Caco-2 (cell line): Measurements from ENCODE around the gene EIF4G1. TPM values are rescaled to one million over a fixed set of nuclear protein-coding genes. Genes with fewer than 3 reads are reported as not detected.

Source experiments
- BruUV-seq: library from RNA; stranded (reverse); fragments of 400-500 nt; replicated peaks from 2 replicates; lab custom pipeline; 2021; lab: Mats Ljungman, UMichigan
- CTCF ChIA-PET: fragments of 300-600 bp; sonication (Branson Sonifier 250); formaldehyde crosslinking; loops from one replicate; lab custom pipeline; 2022; ENCODE audit warnings: antibody characterized with exemption; lab: Charles Lee
- POLR2A ChIA-PET: fragments of 300-600 bp; sonication (Branson Sonifier 250); formaldehyde crosslinking; loops from one replicate; lab custom pipeline; 2022; ENCODE audit warnings: antibody characterized with exemption; lab: Charles Lee
- DNase-seq, 2 experiments: peaks; one replicate each; pipeline versions ENCODE4 v3.0.0 to v3.0.0-alpha.2; 2020 to 2022
- H3K27me3 ChIP-seq: replicated peaks from 2 replicates; pipeline ENCODE4 v1.6.0; 2011; ENCODE audit warnings: low read length; ENCODE audit not compliant: control insufficient read depth, insufficient read depth
- H3K36me3 ChIP-seq: 2 replicates; pipeline ENCODE4 v1.5.1; 2011; ENCODE audit warnings: low read length; ENCODE audit not compliant: control insufficient read depth, insufficient read depth
- H3K4me1 ChIP-seq: fragments of 250-450 bp; sonication (Bioruptor Pico); 2 replicates; pipeline ENCODE4 v1.5.1; 2020; ENCODE audit warnings: mild to moderate bottlenecking
- H3K4me3 ChIP-seq: 2 replicates; pipeline ENCODE4 v1.5.1; 2011; ENCODE audit warnings: low read depth, mild to moderate bottlenecking, control low read depth, low read length
- H3K9me3 ChIP-seq: fragments of 250-450 bp; sonication (Bioruptor Pico); 2 replicates; pipeline ENCODE4 v1.5.1; 2020; ENCODE audit warnings: mild to moderate bottlenecking, moderate library complexity
- H3K27ac Mint-ChIP-seq: one replicate; pipeline ENCODE4 v1.8.0; 2022; ENCODE audit warnings: mixed read lengths; ENCODE audit not compliant: unreplicated experiment
- H3K27me3 Mint-ChIP-seq: one replicate; pipeline ENCODE4 v1.8.0; 2022; ENCODE audit warnings: mixed read lengths; ENCODE audit not compliant: insufficient read depth, unreplicated experiment
- H3K36me3 Mint-ChIP-seq: one replicate; pipeline ENCODE4 v1.8.0; 2022; ENCODE audit warnings: mild to moderate bottlenecking, mixed read lengths; ENCODE audit not compliant: insufficient read depth, unreplicated experiment
- H3K4me1 Mint-ChIP-seq: one replicate; pipeline ENCODE4 v1.8.0; 2022; ENCODE audit warnings: low read depth, mixed read lengths; ENCODE audit not compliant: unreplicated experiment
- H3K4me3 Mint-ChIP-seq: one replicate; pipeline ENCODE4 v1.8.0; 2022; ENCODE audit warnings: mild to moderate bottlenecking, moderate library complexity, mixed read lengths; ENCODE audit not compliant: unreplicated experiment
- H3K9me3 Mint-ChIP-seq: one replicate; pipeline ENCODE4 v1.8.0; 2022; ENCODE audit warnings: mixed read lengths; ENCODE audit not compliant: unreplicated experiment
- CTCF ChIP-seq, 2 experiments: fragments of 200-600 bp in 1 of 2; IDR thresholded peaks; 1 replicate in 1 of 2; 2 replicates in 1 of 2; pipeline versions ENCODE4 v1.5.1 to v1.8.0; 2011 to 2022; ENCODE audit warnings: antibody characterized with exemption in 1 of 2, control low read depth in 1 of 2, inconsistent platforms in 1 of 2, low read depth in 1 of 2, low read length in 1 of 2, mild to moderate bottlenecking in 1 of 2, moderate library complexity in 1 of 2; ENCODE audit not compliant: insufficient read depth in 1 of 2, severe bottlenecking in 1 of 2, unreplicated experiment in 1 of 2
- intact Hi-C: fragments of 100-400 bp; cut with micrococcal nuclease; formaldehyde crosslinking; loops from one replicate; pipeline ENCODE4 v1.10.0; 2022; ENCODE audit not compliant: unreplicated experiment
- total RNA-seq: library from RNA; stranded (reverse); gene quantifications from 2 replicates; pipeline ENCODE4 v1.2.3, GENCODE V29; 2022

The EIF4G1 gene
- total RNA-seq, 1 experiment from 2014 or later: 423 TPM

- H3K9me3 Mint-ChIP-seq: no peaks in the 10 kb centered on the region
- peaks cover 49% of the 10 kb centered on the region for H3K36me3 Mint-ChIP-seq
- peak overlapping the region; percentile 97 for H3K27ac Mint-ChIP-seq
- intact Hi-C loops: loop anchor here (1.0 kb wide), 1 partner anchor 49 kb away; the partner anchor contains the start of gene EIF4G1
- peak; percentile 61 to 66 for TF ChIP-seq CTCF (IDR thresholded peaks at IDR 0.05; ENCODE audit: insufficient read depth in 1 of 2, low read depth in 1 of 2, low read length in 1 of 2, severe bottlenecking in 1 of 2, unreplicated experiment in 1 of 2)
- no peaks in the 10 kb centered on the region for H3K27me3 Mint-ChIP-seq
- BruUV-seq: no TSS peak
- peak overlapping the region; percentile 97 for H3K4me3 Mint-ChIP-seq
- peak; percentile 98 to 99 for DNase-seq
- peaks cover 11% of the 10 kb centered on the region for H3K4me1 Mint-ChIP-seq
- CTCF ChIA-PET: interaction anchor here (0.9 to 2.6 kb wide), 6 partner anchors 9 to 198 kb away, joined by 3 to 12 read pairs (median 4); partner anchors contain the start of genes EPHB3 and FAM131A
- POLR2A ChIA-PET: interaction anchor here (0.6 to 1.7 kb wide), 6 partner anchors 10 to 199 kb away, joined by 4 to 8 read pairs (median 5); partner anchors contain the start of gene EPHB3
- H3K36me3 ChIP-seq: peaks cover 1% of the 10 kb centered on the region; the same call in 1 of the 2 replicates
- peaks cover 6% of the 10 kb centered on the region; the same call in 1 of the 2 replicates for H3K4me1 ChIP-seq
- H3K4me3 ChIP-seq: peak overlapping the region; percentile 74
- no peaks in the 10 kb centered on the region for H3K9me3 ChIP-seq
- no peaks in the 10 kb centered on the region; the same call in 1 of the 2 replicates for H3K27me3 ChIP-seq
Observed at GRCh38 chr3:184362668-184363546, 48.5 kb downstream of the EIF4G1 start.

GRCh38 chr3:184366619-184367289 is 52.3 kb downstream of the EIF4G1 start:
- Histone ChIP-seq H3K9me3 (no peaks in the 10 kb centered on the region), H3K4me1 (peaks cover 6% of the 10 kb centered on the region; the same call in 1 of the 2 replicates), H3K4me3 (no peak overlapping the region), H3K36me3 (peaks cover 1% of the 10 kb centered on the region; the same call in 1 of the 2 replicates), H3K27me3 (no peaks in the 10 kb centered on the region; the same call in 1 of the 2 replicates)
- peak overlapping the region; percentile 15 for H3K27ac Mint-ChIP-seq
- POLR2A ChIA-PET: no interaction called here
- H3K27me3 Mint-ChIP-seq: no peaks in the 10 kb centered on the region
- no peaks in the 10 kb centered on the region for H3K9me3 Mint-ChIP-seq
- no peak for TF ChIP-seq CTCF (IDR thresholded peaks at IDR 0.05; ENCODE audit: insufficient read depth in 1 of 2, low read depth in 1 of 2, low read length in 1 of 2, severe bottlenecking in 1 of 2, unreplicated experiment in 1 of 2)
- H3K36me3 Mint-ChIP-seq: peaks cover 66% of the 10 kb centered on the region
- intact Hi-C loops: no loop called here
- BruUV-seq: no TSS peak
- peaks cover 4% of the 10 kb centered on the region for H3K4me1 Mint-ChIP-seq
- DNase-seq: no peak
- CTCF ChIA-PET: interaction anchor here (0.7 kb wide), 1 partner anchor 9 kb away, joined by 3 read pairs; no protein-coding TSS in a partner anchor
- H3K4me3 Mint-ChIP-seq: no peak overlapping the region

GRCh38 chr3:184368116-184368515 is 53.7 kb downstream of the EIF4G1 start:
- intact Hi-C loops: no loop called here
- Mint-ChIP-seq H3K27ac (no peak overlapping the region), H3K36me3 (peaks cover 59% of the 10 kb centered on the region), H3K4me1 (peaks cover 7% of the 10 kb centered on the region), H3K4me3 (no peak overlapping the region), H3K27me3 (no peaks in the 10 kb centered on the region), H3K9me3 (no peaks in the 10 kb centered on the region)
- Histone ChIP-seq H3K27me3 (no peaks in the 10 kb centered on the region; the same call in 1 of the 2 replicates), H3K4me1 (peaks cover 6% of the 10 kb centered on the region; the same call in 1 of the 2 replicates), H3K36me3 (peaks cover 1% of the 10 kb centered on the region; the same call in 1 of the 2 replicates), H3K9me3 (no peaks in the 10 kb centered on the region), H3K4me3 (no peak overlapping the region)
- CTCF ChIA-PET: no interaction called here
- DNase-seq: peak in 1 of 2 experiments; percentile 17
- no TSS peak for BruUV-seq
- no peak for TF ChIP-seq CTCF (IDR thresholded peaks at IDR 0.05; ENCODE audit: insufficient read depth in 1 of 2, low read depth in 1 of 2, low read length in 1 of 2, severe bottlenecking in 1 of 2, unreplicated experiment in 1 of 2)
- POLR2A ChIA-PET: interaction anchor here (0.5 kb wide), 1 partner anchor 18 kb away, joined by 3 read pairs; no protein-coding TSS in a partner anchor
